Fibroblast of lung (primary cell): ENCODE results near the gene RAB17.

Experiments used
- CTCF ChIP-seq, 2 donors: IDR thresholded peaks in 1 of 2; conservative IDR thresholded peaks in 1 of 2; 1 replicate in 1 of 2; 2 replicates in 1 of 2; pipeline ENCODE4 v1.5.1; 2011 to 2012; ENCODE audit warnings: low read length in 2 of 2, control low read depth in 1 of 2, inconsistent platforms in 1 of 2, low read depth in 1 of 2, mild to moderate bottlenecking in 1 of 2
- EZH2 ChIP-seq: IDR thresholded peaks from 2 replicates; pipeline ENCODE4 v1.5.1; 2012; ENCODE audit warnings: low read length, control low read depth, mild to moderate bottlenecking; ENCODE audit errors: missing control alignments

GRCh38 chr2:237576974-237577373, 13.6 kb downstream of the RAB17 start:
- TF ChIP-seq EZH2 (no peak), CTCF (conservative IDR thresholded peaks at IDR 0.05 in 1 of 2, IDR thresholded peaks at IDR 0.05 in 1 of 2; ENCODE audit: low read depth in 1 of 2, low read length in 2 of 2) (no peak)
